Activated CD8-positive, alpha-beta memory T cell treated with anti-CD3 and anti-CD28 coated beads for 48 hours (primary cell): ENCODE data around the gene KIRREL3.

Source experiments
- DNase-seq, 3 experiments: peaks; one replicate each; pipeline ENCODE4 v3.0.0-alpha.2; 2020; ENCODE audit warnings: low read depth in 2 of 3, low spot score in 2 of 3

The KIRREL3 gene

GRCh38 chr11:126797457-126798169, 203.0 kb downstream of the KIRREL3 start:
- no peak for DNase-seq

GRCh38 chr11:126793596-126793995, 207.0 kb downstream of the KIRREL3 start:
- DNase-seq, result no peak

GRCh38 chr11:126791991-126792390, 208.6 kb downstream of the KIRREL3 start:
- no peak for DNase-seq

GRCh38 chr11:126791446-126791845, 209.1 kb downstream of the KIRREL3 start:
- no peak for DNase-seq

- no peak for DNase-seq
These were observed 210.0 kb downstream of the KIRREL3 start for GRCh38 chr11:126790550-126791081.

- DNase-seq, result no peak
These were observed 217.8 kb downstream of the KIRREL3 start for GRCh38 chr11:126782810-126783209.

- no peak for DNase-seq
These were observed 218.6 kb downstream of the KIRREL3 start for GRCh38 chr11:126781942-126782341.

GRCh38 chr11:126776119-126776518, 224.5 kb downstream of the KIRREL3 start:
- DNase-seq, result no peak

GRCh38 chr11:126772267-126772666, 228.3 kb downstream of the KIRREL3 start:
- no peak for DNase-seq

GRCh38 chr11:126768702-126769101, 231.9 kb downstream of the KIRREL3 start:
- DNase-seq, result no peak

- no peak for DNase-seq
These were observed 234.1 kb downstream of the KIRREL3 start for GRCh38 chr11:126766440-126766839.

- no peak for DNase-seq
These were observed 235.4 kb downstream of the KIRREL3 start for GRCh38 chr11:126765196-126765595.

- DNase-seq, result no peak
These were observed 236.3 kb downstream of the KIRREL3 start for GRCh38 chr11:126764231-126764630.

GRCh38 chr11:126756855-126757254, 243.7 kb downstream of the KIRREL3 start:
- DNase-seq, result no peak

- no peak for DNase-seq
These were observed 244.1 kb downstream of the KIRREL3 start for GRCh38 chr11:126756421-126756820.

- no peak for DNase-seq
These were observed 245.0 kb downstream of the KIRREL3 start for GRCh38 chr11:126755526-126755925.

- no peak for DNase-seq
These were observed 245.8 kb downstream of the KIRREL3 start for GRCh38 chr11:126754591-126755426.

- no peak for DNase-seq
These were observed 246.6 kb downstream of the KIRREL3 start for GRCh38 chr11:126753990-126754389.

- no peak for DNase-seq
These were observed 249.3 kb downstream of the KIRREL3 start for GRCh38 chr11:126751242-126751641.

- DNase-seq, result no peak
These were observed 251.8 kb downstream of the KIRREL3 start for GRCh38 chr11:126748793-126749192.

GRCh38 chr11:126748100-126748791, 252.3 kb downstream of the KIRREL3 start:
- DNase-seq, result no peak

- DNase-seq, result no peak
These were observed 253.3 kb downstream of the KIRREL3 start for GRCh38 chr11:126747315-126747714.
